Activated T-helper 9 cell treated with anti-CD3 and anti-CD28 coated beads, Interleukin-2, amount 50 U/mL, for 16 hours (primary cell): ENCODE data around the gene DPEP2.
"Not testable (repeated sequence)": the region's sequence is repeated elsewhere in the genome, so short reads cannot be mapped to it uniquely, and the experiment has no call there.

ENCODE experiments used
- DNase-seq: peaks from one replicate; pipeline ENCODE4 v3.0.0-alpha.2; 2020; ENCODE audit warnings: low read depth

Gene DPEP2, protein sequence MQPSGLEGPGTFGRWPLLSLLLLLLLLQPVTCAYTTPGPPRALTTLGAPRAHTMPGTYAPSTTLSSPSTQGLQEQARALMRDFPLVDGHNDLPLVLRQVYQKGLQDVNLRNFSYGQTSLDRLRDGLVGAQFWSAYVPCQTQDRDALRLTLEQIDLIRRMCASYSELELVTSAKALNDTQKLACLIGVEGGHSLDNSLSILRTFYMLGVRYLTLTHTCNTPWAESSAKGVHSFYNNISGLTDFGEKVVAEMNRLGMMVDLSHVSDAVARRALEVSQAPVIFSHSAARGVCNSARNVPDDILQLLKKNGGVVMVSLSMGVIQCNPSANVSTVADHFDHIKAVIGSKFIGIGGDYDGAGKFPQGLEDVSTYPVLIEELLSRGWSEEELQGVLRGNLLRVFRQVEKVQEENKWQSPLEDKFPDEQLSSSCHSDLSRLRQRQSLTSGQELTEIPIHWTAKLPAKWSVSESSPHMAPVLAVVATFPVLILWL

GRCh38 chr16:67998779-67999688 is at the start of gene DPEP2:
Gene DPEP2 (minus strand): TSS chr16:67999484. CDS start chr16:67993212, 6,272 bp downstream.
- DNase-seq = not testable (repeated sequence)

- DNase-seq = no peak
Measured at GRCh38 chr16:68047987-68048386, 48.7 kb upstream of the DPEP2 start.

DNA sequence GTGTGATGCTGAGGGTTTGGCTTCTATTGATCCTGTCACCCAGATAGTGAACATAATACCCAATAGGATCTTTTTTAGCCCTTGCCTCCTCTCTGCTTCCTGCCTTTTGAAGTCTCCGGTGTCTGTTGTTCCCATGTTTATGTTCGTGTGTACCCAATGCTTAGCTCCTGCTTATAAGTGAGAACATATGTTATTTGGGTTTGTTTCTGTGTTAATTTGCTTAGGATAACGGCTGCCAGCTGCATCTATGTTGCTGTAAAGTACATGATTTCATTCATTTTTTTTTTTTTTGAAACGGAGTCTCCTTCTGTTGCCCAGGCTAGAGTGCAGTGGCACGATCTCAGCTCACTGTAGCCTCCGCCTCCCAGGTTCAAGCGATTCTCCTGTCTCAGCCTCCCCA is 46.8 kb upstream of the DPEP2 start:
- DNase-seq = no peak

GRCh38 chr16:68041783-68042182 is 42.5 kb upstream of the DPEP2 start:
- DNase-seq = no peak

DNA sequence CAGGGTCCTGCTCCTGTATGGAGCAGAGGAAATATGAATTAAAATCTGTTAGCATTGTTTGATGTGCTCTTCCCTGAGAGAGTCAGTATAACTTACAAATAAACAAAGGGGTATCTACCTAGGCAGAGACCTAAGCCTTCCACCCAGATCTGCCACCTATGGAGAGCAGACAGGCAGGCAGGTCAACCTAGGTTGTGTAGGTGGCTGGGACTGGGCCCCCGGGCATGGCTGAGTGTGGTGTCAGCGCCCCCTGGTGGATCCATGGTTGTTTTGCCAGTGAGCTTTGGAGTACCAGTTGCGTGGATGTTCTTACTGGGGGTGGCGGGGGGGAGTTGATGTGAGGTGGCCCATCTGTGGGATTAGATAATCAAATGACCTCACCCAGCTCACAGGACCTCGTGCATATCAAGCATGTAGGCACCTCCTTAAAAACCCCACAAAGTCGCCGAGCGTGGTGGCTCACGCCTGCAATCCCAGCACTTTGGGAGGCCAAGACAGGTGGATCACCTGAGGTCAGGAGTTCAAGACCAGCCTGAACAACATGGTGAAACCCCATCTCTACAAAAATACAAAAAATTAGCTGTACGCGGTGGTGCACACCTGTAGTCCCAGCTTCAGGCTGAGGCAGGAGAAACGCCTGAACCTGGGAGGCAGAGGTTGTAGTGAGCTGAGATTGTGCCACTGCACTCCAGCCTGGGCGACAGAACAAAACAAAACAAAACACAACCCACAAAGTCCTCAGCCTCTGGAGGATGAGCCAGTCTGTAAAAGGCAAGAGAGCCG is 41.4 kb upstream of the DPEP2 start:
- peak; percentile 82 for DNase-seq

DNA sequence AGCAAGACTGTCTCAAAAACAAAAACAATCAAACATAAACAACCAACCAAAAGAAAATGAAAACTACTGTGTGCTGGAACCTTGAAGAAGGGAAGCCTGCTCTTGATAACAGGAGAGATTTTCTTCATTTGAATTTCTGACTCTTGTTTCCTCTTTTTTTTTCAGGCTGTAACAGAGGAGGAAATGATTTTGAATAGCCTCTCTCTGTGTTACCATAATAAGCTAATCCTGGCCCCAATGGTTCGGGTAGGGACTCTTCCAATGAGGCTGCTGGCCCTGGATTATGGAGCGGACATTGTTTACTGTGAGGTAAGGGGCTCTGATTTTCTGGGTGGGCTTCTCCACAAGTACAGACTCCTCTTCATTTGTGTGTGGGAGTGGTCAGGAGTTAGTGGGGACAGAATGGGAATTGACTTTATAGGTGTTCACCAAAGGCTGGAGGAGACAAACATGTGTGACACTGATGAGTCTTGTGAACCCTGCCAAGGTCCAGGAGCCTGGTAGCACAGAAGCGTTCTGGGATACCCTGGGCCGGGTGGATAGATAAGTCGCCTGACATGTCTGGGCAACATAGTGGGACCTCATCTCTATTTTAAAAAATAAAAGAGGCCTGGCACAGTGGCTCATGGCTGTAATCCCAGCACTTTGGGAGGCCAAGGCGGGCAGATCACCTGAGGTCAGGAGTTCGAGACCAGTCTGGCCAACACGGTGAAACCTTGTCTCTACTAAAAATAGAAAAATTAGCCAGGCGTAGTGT is 38.7 kb upstream of the DPEP2 start:
- DNase-seq = no peak

DNA sequence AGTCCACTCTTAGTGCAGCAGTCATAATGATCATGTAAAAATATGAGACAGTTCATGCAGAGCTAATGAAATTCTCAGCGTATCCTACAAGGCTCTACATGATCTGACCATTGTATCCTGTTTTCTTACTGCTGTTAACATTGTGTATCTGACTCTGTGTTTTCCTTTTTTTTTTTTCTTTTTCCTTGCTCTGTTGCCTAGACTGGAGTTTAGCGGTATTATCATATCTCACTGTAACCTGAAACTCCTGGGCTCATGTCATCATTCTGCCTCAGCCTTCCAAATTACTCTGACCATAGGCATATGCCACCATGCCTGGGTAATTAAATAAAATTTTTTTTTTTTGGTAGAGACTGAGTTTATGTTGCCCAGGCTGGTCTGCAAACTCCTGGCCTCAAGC is 35.9 kb upstream of the DPEP2 start:
- DNase-seq = no peak

- DNase-seq = no peak
Measured at GRCh38 chr16:68033101-68033500, 33.8 kb upstream of the DPEP2 start.

GRCh38 chr16:68031951-68032350 is 32.7 kb upstream of the DPEP2 start:
- no peak for DNase-seq

- DNase-seq = not testable (repeated sequence)
Measured at GRCh38 chr16:68030108-68030507, 30.8 kb upstream of the DPEP2 start.

DNA sequence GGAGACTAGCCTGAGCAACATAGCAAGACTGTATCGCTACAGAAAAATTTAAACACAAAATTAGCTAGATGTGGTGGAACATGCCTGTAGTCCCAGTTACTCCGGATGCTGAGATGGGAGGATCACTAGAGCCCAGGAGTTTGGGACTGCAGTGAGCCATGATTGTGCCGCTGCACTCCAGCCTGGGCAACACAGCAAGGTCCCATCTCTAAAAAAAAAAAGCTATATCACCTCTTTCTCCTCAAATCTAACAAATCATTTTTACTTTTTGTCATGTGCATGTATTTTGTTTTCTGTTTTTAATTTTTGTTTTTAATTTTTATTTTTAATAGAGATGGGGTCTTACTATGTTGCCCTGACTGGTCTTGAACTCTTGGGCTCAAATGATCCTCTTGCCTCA is 29.7 kb upstream of the DPEP2 start:
- DNase-seq = no peak

GRCh38 chr16:68022728-68023537 is 23.6 kb upstream of the DPEP2 start, which contains the start of the genes DDX28 and DUS2:
Gene DDX28 (minus strand): TSS chr16:68023232. CDS start chr16:68023202, 30 bp downstream.
Gene DUS2 (plus strand): TSS chr16:68023284. CDS start chr16:68038024, 14,740 bp downstream.
- DNase-seq = peak; percentile 91

DNA sequence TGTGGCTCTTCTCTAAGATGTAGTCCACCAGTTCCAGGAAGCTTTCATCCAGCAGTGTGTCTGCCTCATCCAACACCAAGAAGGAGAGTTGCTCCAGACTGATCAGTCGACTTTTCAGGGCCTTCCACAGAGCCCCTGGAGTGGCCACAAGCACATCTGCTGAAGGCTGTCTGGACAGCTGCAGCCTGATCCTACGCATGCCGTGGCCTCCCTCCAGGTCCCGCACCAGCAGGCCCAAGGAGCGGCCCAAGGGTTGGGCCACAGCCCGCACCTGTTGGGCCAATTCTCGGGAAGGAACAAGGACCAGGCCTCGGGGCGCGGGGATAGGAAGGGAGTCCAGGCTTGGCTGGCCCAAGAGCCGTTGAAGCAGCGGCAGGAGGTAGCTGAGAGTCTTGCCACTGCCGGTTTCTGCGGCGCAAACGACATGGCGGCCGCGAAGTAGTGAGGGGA is 23.0 kb upstream of the DPEP2 start:
- no peak for DNase-seq

GRCh38 chr16:68021490-68021889 is 22.2 kb upstream of the DPEP2 start:
- DNase-seq = no peak

DNA sequence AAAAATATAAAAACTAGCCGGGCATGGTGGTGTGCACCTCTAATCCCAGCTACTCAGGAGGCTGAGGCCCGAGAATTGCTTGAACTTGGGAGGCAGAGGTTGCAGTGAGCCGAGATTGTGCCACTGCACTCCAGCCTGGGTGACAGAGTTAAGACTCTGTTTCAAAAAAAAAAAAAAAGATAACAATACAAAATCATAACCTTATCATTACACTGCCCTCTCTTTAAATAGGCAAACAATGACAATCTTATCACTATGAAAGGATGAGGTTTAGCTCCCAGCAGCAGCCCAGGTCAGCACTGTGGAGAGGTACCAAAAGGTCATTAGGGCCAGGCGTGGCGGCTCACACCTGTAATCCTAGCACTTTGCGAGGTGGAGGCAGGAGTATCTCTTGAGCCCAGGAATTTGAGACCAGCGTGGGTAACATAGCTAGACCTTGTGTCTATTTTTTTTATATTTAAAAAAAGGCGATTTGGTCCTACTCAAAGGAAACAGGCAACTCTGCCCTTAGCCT is 19.9 kb upstream of the DPEP2 start:
- DNase-seq = no peak

GRCh38 chr16:68015681-68016080 is 16.4 kb upstream of the DPEP2 start, which contains the start of gene DPEP2NB:
Gene DPEP2NB (minus strand): TSS chr16:68015911. CDS start chr16:68015770, 141 bp downstream.
- DNase-seq = no peak

- no peak for DNase-seq
Measured at GRCh38 chr16:68013440-68013839, 14.2 kb upstream of the DPEP2 start.

GRCh38 chr16:68009872-68010271 is 10.6 kb upstream of the DPEP2 start:
- not testable (repeated sequence) for DNase-seq

DNA sequence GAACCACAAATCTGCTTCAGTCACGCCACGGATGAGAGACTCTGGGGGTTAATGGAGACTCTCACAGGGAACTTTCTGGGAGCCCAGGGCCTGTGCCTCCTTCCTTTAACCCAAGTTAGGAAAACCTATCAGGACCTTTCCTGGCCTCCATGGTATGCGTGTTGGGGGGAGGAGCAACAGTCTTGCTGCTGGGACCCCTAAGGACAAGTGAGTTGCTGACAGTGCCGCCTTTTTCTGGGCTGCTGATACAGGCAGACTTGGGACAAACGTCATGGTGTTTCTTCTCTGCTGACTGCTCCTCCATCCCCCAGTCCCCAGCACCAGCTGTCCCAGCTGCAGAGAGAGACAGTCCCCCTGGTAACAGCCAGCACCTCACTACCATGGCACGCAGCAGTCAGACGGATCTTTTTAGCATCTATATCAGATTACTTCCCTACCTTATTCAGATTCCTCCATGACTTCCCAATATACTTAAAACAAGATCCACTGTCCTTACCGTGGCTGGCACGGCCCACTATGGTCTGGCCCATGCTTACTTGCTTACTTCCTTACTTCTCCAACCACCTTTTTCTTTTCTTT is 10.0 kb upstream of the DPEP2 start:
- no peak for DNase-seq
